NCI-H187 (cell line): ENCODE results near the gene RAB14.
"Not testable (repeated sequence)": the region's sequence is repeated elsewhere in the genome, so short reads cannot be mapped to it uniquely, and the experiment has no call there.

Source experiments
- DNase-seq, 2 experiments: peaks; one replicate each; lab custom pipeline; 2025; lab: John Stamatoyannopoulos, UW

The RAB14 gene

GRCh38 chr9:121191235-121191634, 10.4 kb downstream of the RAB14 start:
- no peak for DNase-seq

GRCh38 chr9:121189660-121190059, 12.0 kb downstream of the RAB14 start:
- no peak for DNase-seq

- DNase-seq: no peak
Observed at GRCh38 chr9:121189006-121189405, 12.7 kb downstream of the RAB14 start.

GRCh38 chr9:121187636-121188305, 13.9 kb downstream of the RAB14 start:
- no peak for DNase-seq

GRCh38 chr9:121185774-121186403, 15.8 kb downstream of the RAB14 start:
- no peak for DNase-seq

GRCh38 chr9:121185178-121185745, 16.4 kb downstream of the RAB14 start:
- DNase-seq: no peak

- DNase-seq: no peak
Observed at GRCh38 chr9:121184463-121184862, 17.2 kb downstream of the RAB14 start.

GRCh38 chr9:121183666-121184423, 17.8 kb downstream of the RAB14 start:
- no peak for DNase-seq

GRCh38 chr9:121182989-121183388, 18.7 kb downstream of the RAB14 start:
- no peak for DNase-seq

- no peak for DNase-seq
Observed at GRCh38 chr9:121182101-121182836, 19.4 kb downstream of the RAB14 start.

- no peak for DNase-seq
Observed at GRCh38 chr9:121179930-121180681, 21.6 kb downstream of the RAB14 start.

- DNase-seq: not testable (repeated sequence)
Observed at GRCh38 chr9:121179373-121179721, 22.3 kb downstream of the RAB14 start.

GRCh38 chr9:121178676-121179372, 22.8 kb downstream of the RAB14 start:
- no peak for DNase-seq

- DNase-seq: no peak
Observed at GRCh38 chr9:121173501-121173900, 28.2 kb downstream of the RAB14 start.

- no peak for DNase-seq
Observed at GRCh38 chr9:121172726-121173487, 28.8 kb downstream of the RAB14 start.

- DNase-seq: no peak
Observed at GRCh38 chr9:121171236-121171635, 30.4 kb downstream of the RAB14 start.

GRCh38 chr9:121169094-121169601, 32.5 kb downstream of the RAB14 start:
- DNase-seq: no peak

GRCh38 chr9:121168052-121168451, 33.6 kb downstream of the RAB14 start:
- DNase-seq: no peak

GRCh38 chr9:121160025-121160424, 41.6 kb downstream of the RAB14 start:
- no peak for DNase-seq

GRCh38 chr9:121157939-121158338, 43.7 kb downstream of the RAB14 start:
- no peak for DNase-seq
